Activated CD4-positive, alpha-beta T cell treated with anti-CD3 and anti-CD28 coated beads for 36 hours (primary cell): ENCODE measurements around the gene CFL1. TPM values are rescaled to one million over a fixed set of nuclear protein-coding genes. Genes with fewer than 3 reads are reported as not detected.
A peak's percentile ranks its signal among the peaks of the same experiment; 100 is the strongest.
"Not testable (repeated sequence)": the region's sequence is repeated elsewhere in the genome, so short reads cannot be mapped to it uniquely, and the experiment has no call there.

Experiments
- ATAC-seq: fragments of 200-7000 bp; cut with Tn5 transposase; one replicate; pipeline ENCODE4 v1.10.0; 2021; ENCODE audit warnings: mild to moderate bottlenecking, moderate library complexity
- CTCF ChIA-PET: fragments of 350-600 bp; sonication (Branson Sonifier 250); formaldehyde crosslinking; loops from one replicate; lab custom pipeline; 2021; ENCODE audit warnings: antibody characterized with exemption; lab: Charles Lee
- POLR2A ChIA-PET: fragments of 350-600 bp; sonication (Branson Sonifier 250); formaldehyde crosslinking; loops from one replicate; lab custom pipeline; 2021; ENCODE audit warnings: antibody characterized with exemption, inconsistent platforms; lab: Charles Lee
- DNase-seq: peaks from one replicate; pipeline ENCODE4 v3.0.0-alpha.2; 2020
- H3K27ac Mint-ChIP-seq: one replicate; pipeline ENCODE4 v1.8.0; 2021; ENCODE audit warnings: mixed read lengths
- H3K27me3 Mint-ChIP-seq: one replicate; pipeline ENCODE4 v1.8.0; 2021; ENCODE audit warnings: mixed read lengths
- H3K36me3 Mint-ChIP-seq: one replicate; pipeline ENCODE4 v1.8.0; 2021; ENCODE audit warnings: low read depth, mixed read lengths
- H3K4me1 Mint-ChIP-seq: one replicate; pipeline ENCODE4 v1.8.0; 2021; ENCODE audit warnings: mixed read lengths
- H3K4me3 Mint-ChIP-seq: one replicate; pipeline ENCODE4 v1.8.0; 2021; ENCODE audit warnings: mild to moderate bottlenecking, moderate library complexity, mixed read lengths
- H3K9me3 Mint-ChIP-seq: one replicate; pipeline ENCODE4 v1.8.0; 2021; ENCODE audit warnings: low read depth, mixed read lengths
- intact Hi-C, 2 experiments: fragments of 100-400 bp; cut with DNase I in 1 of 2; cut with micrococcal nuclease in 1 of 2; formaldehyde crosslinking; loops; one replicate each; pipeline versions ENCODE4 v1.14.2 to v1.15.1; 2022 to 2024; cut with DNase I, micrococcal nuclease
- total RNA-seq, 2 experiments: library from RNA; stranded (reverse); gene quantifications; one replicate each; pipeline ENCODE4 v1.2.3, GENCODE V29; 2021

Gene CFL1
- total RNA-seq, 2 experiments from 2014 or later: 888 to 1,074 TPM

DNA sequence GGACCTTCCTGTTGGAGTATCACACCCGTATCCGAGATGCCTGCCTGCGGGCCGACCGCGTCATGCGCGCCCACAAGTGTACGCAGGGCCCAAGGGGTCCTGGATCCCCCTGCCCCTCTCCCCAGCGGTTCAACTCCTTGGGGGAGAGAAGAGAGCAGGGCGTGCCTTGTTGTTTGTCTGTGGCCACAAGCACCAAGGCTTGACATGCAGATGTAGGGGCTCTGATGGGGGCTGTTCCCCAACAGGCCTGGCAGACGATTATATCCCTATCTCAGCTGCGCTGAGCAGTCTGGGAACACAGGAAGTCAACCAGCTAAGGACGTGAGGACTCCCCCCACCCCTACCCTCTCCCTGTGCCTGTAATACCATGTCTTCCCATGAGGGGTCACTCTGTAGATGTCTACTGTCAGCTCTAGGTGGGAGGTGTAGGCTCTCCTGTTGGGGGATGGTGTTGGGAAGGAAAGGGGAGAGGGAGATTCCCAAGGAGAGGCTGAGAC lies 6.8 kb downstream of the CFL1 start:
- ATAC-seq (peak; percentile 45), DNase-seq (no peak)
- intact Hi-C loops: no loop called here

DNA sequence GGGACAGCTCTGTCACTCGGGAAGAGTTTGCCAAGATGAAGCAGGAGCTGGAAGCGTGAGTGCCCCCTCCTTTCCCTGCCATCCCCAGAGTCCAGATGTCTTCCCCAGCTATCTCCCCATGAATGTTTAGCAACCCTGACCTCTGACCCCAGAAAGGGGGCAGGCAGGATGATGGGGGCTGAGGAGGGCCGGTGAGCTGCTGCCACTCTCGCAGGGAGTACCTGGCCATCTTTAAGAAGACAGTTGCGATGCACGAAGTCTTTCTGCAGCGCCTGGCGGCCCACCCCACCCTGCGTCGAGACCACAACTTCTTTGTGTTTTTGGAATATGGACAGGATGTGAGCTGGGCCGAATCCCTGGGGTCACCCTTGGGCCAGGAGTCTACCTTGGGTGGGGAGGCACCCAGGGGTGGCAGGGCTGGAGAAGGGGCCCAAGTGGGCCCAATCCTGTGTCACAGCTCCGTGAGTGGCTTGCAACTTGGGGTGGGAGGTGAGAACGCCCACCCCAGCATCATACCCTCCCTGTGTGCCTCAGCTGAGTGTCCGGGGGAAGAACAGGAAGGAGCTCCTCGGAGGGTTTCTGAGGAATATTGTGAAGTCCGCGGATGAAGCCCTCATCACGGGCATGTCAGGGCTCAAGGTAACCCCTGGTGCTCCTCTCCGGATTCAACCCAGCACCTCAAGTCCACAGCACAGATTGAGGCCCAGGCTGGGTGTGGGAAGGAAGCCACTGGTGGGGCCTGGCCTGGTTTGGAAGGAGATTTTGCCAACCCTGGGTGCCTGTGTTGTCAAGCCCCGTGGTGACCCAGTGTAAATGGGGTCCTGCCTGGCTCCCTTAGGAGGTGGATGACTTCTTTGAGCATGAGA lies 7.5 kb downstream of the CFL1 start:
- DNase-seq: no peak
- Mint-ChIP-seq H3K9me3 (peaks cover 3% of the 10 kb centered on the region), H3K36me3 (peaks cover 38% of the 10 kb centered on the region), H3K4me1 (peaks cover 12% of the 10 kb centered on the region), H3K27ac (no peak overlapping the region), H3K27me3 (no peaks in the 10 kb centered on the region), H3K4me3 (no peak overlapping the region)
- ChIA-PET CTCF (interaction anchor here (0.5 to 3.1 kb wide), 10 partner anchors 9 to 1383 kb away, joined by 3 to 14 read pairs (median 4); partner anchors contain the start of genes KAT5 and MUS81), POLR2A (interaction anchor here (1.3 to 2.5 kb wide), 2 partner anchors 9 to 11 kb away, joined by 6 to 8 read pairs; no protein-coding TSS in a partner anchor)
- no peak for ATAC-seq
- intact Hi-C loops: no loop called here

More for the DNA sequence above, 6.8 kb downstream of the CFL1 start:
- no peaks in the 10 kb centered on the region for H3K27me3 Mint-ChIP-seq
- ChIA-PET POLR2A (interaction anchor here (1.2 to 2.5 kb wide), 4 partner anchors 8 to 107 kb away, joined by 3 to 8 read pairs (median 4); no protein-coding TSS in a partner anchor), CTCF (interaction anchor here (0.5 to 3.1 kb wide), 11 partner anchors 9 to 1383 kb away, joined by 3 to 14 read pairs (median 3); partner anchors contain the start of gene MUS81)
- H3K36me3 Mint-ChIP-seq: peaks cover 45% of the 10 kb centered on the region
- peaks cover 3% of the 10 kb centered on the region for H3K9me3 Mint-ChIP-seq
- H3K4me1 Mint-ChIP-seq: peaks cover 19% of the 10 kb centered on the region
- no peak overlapping the region for H3K4me3 Mint-ChIP-seq
- no peak overlapping the region for H3K27ac Mint-ChIP-seq

DNA sequence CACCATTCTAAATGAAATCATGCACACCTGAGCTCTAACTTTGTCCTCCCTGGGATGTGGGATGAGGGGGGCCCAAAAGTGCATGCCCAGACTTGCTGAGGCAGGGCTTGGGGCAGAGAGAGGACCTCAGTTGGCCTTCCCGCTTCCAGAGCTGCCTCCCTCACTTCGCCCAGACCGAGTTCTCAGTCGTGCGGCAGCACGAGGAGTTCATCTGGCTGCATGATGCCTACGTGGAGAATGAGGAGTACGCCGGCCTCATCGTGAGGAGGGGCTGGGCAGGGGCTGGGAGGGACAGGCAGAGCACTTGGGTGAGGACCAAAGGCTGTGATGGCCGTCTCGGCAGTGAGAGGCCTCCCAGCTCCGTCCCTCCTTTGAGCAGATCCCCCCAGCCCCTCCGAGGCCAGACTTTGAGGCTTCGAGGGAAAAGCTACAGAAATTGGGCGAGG lies 8.2 kb downstream of the CFL1 start:
- Mint-ChIP-seq H3K9me3 (peaks cover 3% of the 10 kb centered on the region), H3K36me3 (peaks cover 34% of the 10 kb centered on the region), H3K27me3 (no peaks in the 10 kb centered on the region), H3K4me1 (peaks cover 7% of the 10 kb centered on the region), H3K27ac (no peak overlapping the region), H3K4me3 (no peak overlapping the region)
- intact Hi-C loops: no loop called here
- DNase-seq (no peak), ATAC-seq (no peak)
- ChIA-PET POLR2A (interaction anchor here (2.5 kb wide), 1 partner anchor 9 kb away, joined by 8 read pairs; no protein-coding TSS in a partner anchor), CTCF (interaction anchor here (1.1 to 3.1 kb wide), 6 partner anchors 10 to 197 kb away, joined by 3 to 11 read pairs (median 6); partner anchors contain the start of genes KAT5 and MUS81)

DNA sequence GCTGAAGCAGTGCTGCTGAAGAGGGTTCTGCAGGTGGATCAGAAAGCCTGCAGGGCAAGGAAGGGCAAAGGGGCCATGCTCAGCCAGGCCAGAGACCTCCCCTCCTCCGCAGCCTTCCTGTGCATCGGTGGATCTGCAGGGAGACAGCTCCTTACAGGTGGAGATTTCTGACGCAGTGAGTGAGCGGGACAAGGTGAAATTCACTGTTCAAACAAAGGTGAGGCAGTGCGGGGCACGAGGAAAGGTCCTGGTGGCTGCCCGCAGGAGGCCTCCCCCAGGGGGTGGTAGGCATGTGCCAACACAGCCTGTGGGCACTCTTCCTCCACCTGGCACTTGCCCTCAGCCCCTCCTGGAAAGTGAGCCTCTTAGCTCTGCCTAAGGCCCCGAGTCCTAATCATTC lies 8.6 kb downstream of the CFL1 start:
- no peaks in the 10 kb centered on the region for H3K27me3 Mint-ChIP-seq
- no peak for ATAC-seq
- DNase-seq: no peak
- intact Hi-C loops: no loop called here
- peaks cover 3% of the 10 kb centered on the region for H3K9me3 Mint-ChIP-seq
- POLR2A ChIA-PET: interaction anchor here (2.5 kb wide), 1 partner anchor 10 kb away, joined by 8 read pairs; no protein-coding TSS in a partner anchor
- peaks cover 2% of the 10 kb centered on the region for H3K4me1 Mint-ChIP-seq
- no peak overlapping the region for H3K4me3 Mint-ChIP-seq
- no peak overlapping the region for H3K27ac Mint-ChIP-seq
- peaks cover 29% of the 10 kb centered on the region for H3K36me3 Mint-ChIP-seq
- CTCF ChIA-PET: interaction anchor here (0.9 to 3.1 kb wide), 6 partner anchors 10 to 196 kb away, joined by 3 to 11 read pairs (median 6); partner anchors contain the start of genes KAT5 and MUS81

DNA sequence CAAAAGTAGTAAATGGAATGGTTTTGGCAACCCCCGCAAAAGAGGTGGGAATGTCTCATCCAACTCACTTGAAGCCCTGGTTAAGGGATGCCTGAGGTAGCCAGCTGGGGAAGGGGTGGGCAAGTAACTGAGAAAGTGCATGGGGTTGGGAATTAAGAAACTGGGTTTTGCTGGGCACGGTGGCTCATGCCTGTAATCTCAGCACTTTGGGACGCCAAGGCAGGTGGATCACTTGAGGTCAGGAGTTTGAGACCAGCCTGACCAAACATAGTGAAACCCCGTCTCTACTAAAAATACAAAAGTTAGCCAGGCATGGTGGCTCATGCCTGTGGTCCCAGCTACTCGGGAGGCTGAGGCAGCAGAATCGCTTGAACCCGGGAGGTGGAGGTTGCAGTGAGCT lies 9.3 kb downstream of the CFL1 start:
- DNase-seq, H3K27ac Mint-ChIP-seq, H3K4me1 Mint-ChIP-seq, H3K4me3 Mint-ChIP-seq, intact Hi-C loops, ATAC-seq, H3K27me3 Mint-ChIP-seq, H3K9me3 Mint-ChIP-seq: not testable (repeated sequence)
- ChIA-PET CTCF (interaction anchor here (0.7 to 3.1 kb wide), 8 partner anchors 11 to 195 kb away, joined by 3 to 11 read pairs (median 4); partner anchors contain the start of gene MUS81), POLR2A (interaction anchor here (2.5 kb wide), 1 partner anchor 10 kb away, joined by 8 read pairs; no protein-coding TSS in a partner anchor)
- H3K36me3 Mint-ChIP-seq: peaks cover 23% of the 10 kb centered on the region

DNA sequence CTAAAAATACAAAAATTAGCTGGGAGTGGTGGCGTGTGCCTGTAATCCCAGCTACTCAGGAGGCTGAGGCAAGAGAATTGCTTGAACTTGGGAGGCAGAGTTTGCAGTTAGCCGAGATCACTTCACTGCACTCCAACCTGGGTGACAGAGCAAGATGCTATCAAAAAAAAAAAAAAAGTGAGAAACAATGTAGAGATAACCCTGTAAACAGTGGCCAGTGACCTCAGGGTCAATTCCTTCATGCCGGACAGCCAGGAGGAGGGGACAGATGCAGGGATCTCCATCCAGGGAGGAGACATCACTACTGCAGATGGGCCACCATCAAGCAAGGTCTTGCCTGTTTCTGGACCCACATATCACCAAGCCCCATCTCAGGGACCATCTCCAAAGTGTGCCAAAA lies 10.2 kb downstream of the CFL1 start:
- H3K4me1 Mint-ChIP-seq: no peaks in the 10 kb centered on the region
- ATAC-seq (no peak), DNase-seq (no peak)
- H3K4me3 Mint-ChIP-seq: no peak overlapping the region
- ChIA-PET CTCF (interaction anchor here (0.8 to 1.6 kb wide), 7 partner anchors 15 to 234 kb away, joined by 3 to 5 read pairs (median 4); partner anchors contain the start of gene FIBP), POLR2A (interaction anchor here (0.6 kb wide), 1 partner anchor 791 kb away, joined by 4 read pairs; the partner anchor contains the start of gene RBM4)
- H3K27ac Mint-ChIP-seq: no peak overlapping the region
- intact Hi-C loops: no loop called here
- peaks cover 3% of the 10 kb centered on the region for H3K9me3 Mint-ChIP-seq
- H3K36me3 Mint-ChIP-seq: peaks cover 15% of the 10 kb centered on the region
- H3K27me3 Mint-ChIP-seq: no peaks in the 10 kb centered on the region

DNA sequence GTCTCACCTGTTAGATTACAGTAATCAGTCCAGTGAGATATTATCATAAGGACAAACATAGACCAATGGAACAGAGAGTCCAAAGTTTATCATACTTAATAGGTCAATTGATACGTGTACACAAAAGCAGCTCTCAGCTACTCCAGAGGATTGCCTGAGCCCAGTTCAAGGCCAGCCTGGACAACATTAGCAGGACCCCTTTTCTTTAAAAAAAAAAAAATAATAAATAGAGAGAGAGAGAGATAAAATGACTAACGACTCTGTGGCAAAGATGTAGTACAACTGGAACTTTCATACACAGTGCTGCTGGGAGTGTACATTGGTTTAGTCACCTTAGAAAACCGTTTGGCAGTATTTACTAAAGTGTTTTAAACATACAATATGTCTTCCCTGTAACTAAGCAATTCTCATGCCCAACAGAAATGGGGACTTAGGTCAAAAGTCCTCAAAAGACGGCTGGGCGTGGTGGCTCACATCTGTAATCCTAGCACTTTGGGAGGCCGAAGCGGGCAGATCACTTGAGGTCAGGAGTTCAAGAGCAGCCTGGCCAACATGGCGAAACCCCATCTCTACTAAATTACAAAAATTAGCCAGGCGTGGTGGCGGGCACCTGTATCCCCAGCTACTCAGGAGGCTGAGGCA lies 13.6 kb downstream of the CFL1 start:
- H3K4me1 Mint-ChIP-seq: no peaks in the 10 kb centered on the region
- ChIA-PET CTCF (interaction anchor here (0.5 to 1.6 kb wide), 9 partner anchors 8 to 75 kb away, joined by 3 to 5 read pairs (median 4); partner anchors contain the start of gene CCDC85B), POLR2A (no interaction called here)

DNA sequence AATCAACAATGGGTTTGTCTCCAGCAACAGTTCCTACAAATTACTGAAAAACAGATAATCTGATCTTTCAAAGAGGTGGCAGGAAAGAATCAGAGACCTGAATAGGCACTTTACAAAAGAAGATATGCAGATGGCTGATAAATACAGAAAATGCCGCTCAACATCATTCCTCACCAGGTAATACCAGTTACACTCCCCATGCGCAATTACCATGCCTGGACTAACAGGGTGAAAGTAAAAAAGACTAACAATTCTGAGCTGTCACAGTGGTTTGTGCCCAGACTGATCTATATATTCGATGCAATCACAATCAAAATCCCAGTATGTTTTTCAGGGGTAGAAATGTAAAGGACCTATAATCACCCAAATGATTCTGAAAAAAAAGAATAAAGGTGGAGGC lies 14.2 kb downstream of the CFL1 start:
- Mint-ChIP-seq H3K27me3 (no peaks in the 10 kb centered on the region), H3K36me3 (no peaks in the 10 kb centered on the region)

More for the DNA sequence above, 13.6 kb downstream of the CFL1 start:
- ATAC-seq (no peak), DNase-seq (no peak)
- intact Hi-C loops: no loop called here
- no peaks in the 10 kb centered on the region for H3K36me3 Mint-ChIP-seq
- no peak overlapping the region for H3K4me3 Mint-ChIP-seq
- no peak overlapping the region for H3K27ac Mint-ChIP-seq
- no peaks in the 10 kb centered on the region for H3K27me3 Mint-ChIP-seq
- H3K9me3 Mint-ChIP-seq: no peaks in the 10 kb centered on the region

DNA sequence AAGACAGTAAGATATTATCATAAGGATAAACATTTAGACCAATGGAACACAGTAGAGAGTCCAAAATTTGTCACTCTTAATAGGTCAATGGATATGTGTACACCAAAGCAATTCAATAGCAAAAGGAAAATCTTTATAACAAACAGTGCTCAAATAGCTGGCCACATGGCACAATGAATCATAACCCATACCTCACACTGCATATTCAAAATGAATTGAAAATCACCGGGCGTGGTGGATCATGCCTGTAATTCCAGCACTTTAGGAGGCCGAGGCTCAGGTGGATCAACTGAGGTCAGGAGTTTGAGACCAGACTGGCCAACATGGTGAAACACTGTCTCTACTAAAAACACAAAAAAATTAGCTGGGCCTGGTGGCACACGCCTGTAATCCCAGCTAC lies 15.8 kb downstream of the CFL1 start:
- no peak overlapping the region for H3K4me3 Mint-ChIP-seq
- POLR2A ChIA-PET: no interaction called here
- CTCF ChIA-PET: interaction anchor here (0.6 kb wide), 1 partner anchor 82 kb away, joined by 3 read pairs; no protein-coding TSS in a partner anchor
- intact Hi-C loops: no loop called here
- H3K9me3 Mint-ChIP-seq: no peaks in the 10 kb centered on the region
- no peak for DNase-seq
- no peak overlapping the region for H3K27ac Mint-ChIP-seq
- H3K36me3 Mint-ChIP-seq: no peaks in the 10 kb centered on the region
- no peak for ATAC-seq
- H3K27me3 Mint-ChIP-seq: no peaks in the 10 kb centered on the region
- H3K4me1 Mint-ChIP-seq: no peaks in the 10 kb centered on the region

More for the DNA sequence above, 14.2 kb downstream of the CFL1 start:
- DNase-seq: no peak
- Mint-ChIP-seq H3K9me3 (no peaks in the 10 kb centered on the region), H3K4me1 (no peaks in the 10 kb centered on the region), H3K27ac (no peak overlapping the region), H3K4me3 (no peak overlapping the region)
- POLR2A ChIA-PET: no interaction called here
- CTCF ChIA-PET: interaction anchor here (0.9 to 1.5 kb wide), 6 partner anchors 8 to 27 kb away, joined by 3 to 5 read pairs (median 4); no protein-coding TSS in a partner anchor
- no peak for ATAC-seq
- intact Hi-C loops: no loop called here

DNA sequence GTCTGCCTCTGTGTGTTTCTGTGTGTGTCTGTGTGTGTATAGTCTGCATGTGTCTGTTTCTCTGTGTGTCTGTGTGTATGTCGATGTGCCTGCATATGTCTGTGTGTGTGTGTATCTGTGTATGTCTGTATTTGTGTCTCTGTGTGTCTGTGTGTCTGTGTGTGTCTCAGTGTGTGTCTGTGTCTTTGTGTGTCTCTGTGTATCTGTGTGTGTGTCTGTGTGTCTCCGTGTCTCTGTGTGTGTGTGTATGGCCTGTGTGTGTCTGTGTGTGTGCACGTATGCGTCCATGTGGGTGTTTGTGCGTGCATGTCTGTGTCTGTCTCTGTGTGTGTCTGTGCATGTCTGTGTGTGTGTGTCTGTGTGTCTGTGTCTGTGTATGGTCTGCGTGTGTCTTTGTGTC lies 23.8 kb downstream of the CFL1 start:
- H3K4me1 Mint-ChIP-seq: peaks cover 20% of the 10 kb centered on the region
- no peak overlapping the region for H3K4me3 Mint-ChIP-seq
- CTCF ChIA-PET: interaction anchor here (0.6 to 3.1 kb wide), 8 partner anchors 11 to 115 kb away, joined by 3 to 30 read pairs (median 7); partner anchors contain the start of gene MUS81
- no peaks in the 10 kb centered on the region for H3K9me3 Mint-ChIP-seq
- DNase-seq (no peak), ATAC-seq (no peak)
- intact Hi-C loops: no loop called here
- H3K27me3 Mint-ChIP-seq: no peaks in the 10 kb centered on the region
- H3K27ac Mint-ChIP-seq: no peak overlapping the region
- no peaks in the 10 kb centered on the region for H3K36me3 Mint-ChIP-seq
- POLR2A ChIA-PET: interaction anchor here (0.5 to 1.0 kb wide), 2 partner anchors 19 to 783 kb away, joined by 3 read pairs; no protein-coding TSS in a partner anchor
